NCI-H510A treated with DMSO at 0.1 percent for 48 hours (cell line): ENCODE measurements around the gene CSNK1A1L.
A peak's percentile ranks its signal among the peaks of the same experiment; 100 is the strongest.

Experiments
- DNase-seq: peaks from one replicate; lab custom pipeline; 2025; lab: John Stamatoyannopoulos, UW

The CSNK1A1L gene

DNA sequence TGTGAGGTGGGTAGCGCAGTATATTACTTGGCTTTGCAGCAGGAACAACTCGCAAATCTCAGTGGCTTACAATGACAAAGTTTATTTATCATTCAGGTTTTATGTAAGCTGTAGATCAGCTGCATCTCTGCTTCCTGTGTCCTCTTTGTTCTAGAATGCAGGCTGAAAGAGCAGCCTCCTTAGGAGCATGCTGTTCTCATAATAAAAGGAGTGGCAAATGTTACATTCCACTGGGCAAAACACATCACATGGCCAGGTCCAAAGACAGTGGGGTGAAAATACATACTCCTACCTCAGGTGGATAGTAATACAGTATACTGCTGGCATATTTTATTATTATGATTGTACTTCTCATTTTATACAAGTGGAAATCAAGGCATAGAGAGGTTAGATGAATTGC lies 1.2 kb upstream of the CSNK1A1L start:
- DNase-seq, result no peak

DNA sequence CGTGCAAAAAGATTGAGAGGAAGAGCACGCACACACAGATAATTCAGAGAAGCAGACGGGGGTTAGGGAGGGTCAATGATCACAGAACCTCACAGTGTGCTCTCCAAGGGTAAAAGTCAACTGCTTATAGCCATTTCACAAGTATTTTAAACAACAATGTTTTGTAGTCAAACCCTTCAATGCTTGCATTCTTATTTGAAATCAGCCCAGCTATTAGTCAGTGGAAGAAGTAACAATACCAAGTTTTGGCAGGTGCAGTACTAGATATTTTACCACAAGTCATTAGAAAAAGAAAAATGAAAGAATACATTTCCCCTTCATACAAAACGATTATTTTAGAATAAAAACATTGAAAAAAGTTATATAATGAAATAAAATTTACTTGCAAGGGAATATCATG lies 2.6 kb downstream of the CSNK1A1L start:
- no peak for DNase-seq

DNA sequence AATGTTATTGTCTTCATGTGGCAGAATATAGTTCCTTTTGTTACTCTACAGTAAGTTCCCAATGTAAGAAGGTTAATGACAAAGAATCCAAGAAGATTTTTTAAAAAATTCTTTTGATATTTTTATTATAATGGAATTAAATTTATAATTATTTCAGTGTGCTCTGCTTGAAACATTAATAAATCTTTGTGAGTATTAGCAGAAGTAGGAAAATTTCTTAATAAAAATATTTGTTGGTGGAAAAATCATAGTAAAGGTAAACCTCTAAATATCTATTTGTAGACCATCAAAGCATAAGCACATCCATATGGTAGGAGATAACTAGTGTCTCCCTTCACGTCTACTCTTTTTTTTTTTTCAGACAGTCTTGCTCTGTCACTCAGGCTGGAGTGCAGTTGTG lies 4.3 kb downstream of the CSNK1A1L start:
- DNase-seq, result no peak

DNA sequence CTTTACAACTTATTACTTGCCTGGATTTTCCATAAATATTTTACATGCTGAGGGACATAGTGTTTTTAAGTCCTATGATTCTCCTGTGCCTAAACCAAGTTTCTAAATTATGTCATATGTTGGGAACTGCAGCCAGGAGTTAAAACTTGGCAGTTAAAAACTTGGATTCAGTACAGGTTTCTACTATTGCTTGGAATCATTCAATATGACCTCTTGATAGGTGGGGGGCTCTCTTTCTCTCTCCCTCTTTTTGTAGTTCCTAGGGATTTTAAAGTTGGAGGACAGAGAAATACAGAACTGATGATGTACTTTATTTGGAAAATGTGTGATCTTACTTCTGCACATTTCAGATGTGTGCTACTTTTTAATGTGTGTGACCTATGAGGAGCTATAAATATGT lies 4.7 kb downstream of the CSNK1A1L start:
- DNase-seq, result no peak

DNA sequence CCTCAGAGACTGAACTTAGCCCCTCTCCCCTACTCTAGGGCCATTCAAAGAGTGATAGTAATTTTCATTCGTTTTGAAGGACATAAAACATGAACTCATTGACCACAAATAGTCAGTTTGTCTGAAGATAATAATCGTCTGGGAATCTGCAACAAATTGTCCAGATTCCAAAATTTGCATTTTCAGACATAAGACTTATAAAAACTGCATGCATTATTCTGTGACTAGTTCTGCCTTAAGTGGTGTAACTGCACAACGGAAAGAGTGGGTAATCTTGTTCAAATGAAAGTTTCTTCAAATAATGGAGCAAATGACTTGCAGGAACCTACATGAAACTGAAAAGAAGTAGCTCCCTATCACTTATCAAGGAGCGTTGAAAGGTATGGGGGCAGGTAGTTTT lies 8.4 kb downstream of the CSNK1A1L start:
- DNase-seq, result no peak

DNA sequence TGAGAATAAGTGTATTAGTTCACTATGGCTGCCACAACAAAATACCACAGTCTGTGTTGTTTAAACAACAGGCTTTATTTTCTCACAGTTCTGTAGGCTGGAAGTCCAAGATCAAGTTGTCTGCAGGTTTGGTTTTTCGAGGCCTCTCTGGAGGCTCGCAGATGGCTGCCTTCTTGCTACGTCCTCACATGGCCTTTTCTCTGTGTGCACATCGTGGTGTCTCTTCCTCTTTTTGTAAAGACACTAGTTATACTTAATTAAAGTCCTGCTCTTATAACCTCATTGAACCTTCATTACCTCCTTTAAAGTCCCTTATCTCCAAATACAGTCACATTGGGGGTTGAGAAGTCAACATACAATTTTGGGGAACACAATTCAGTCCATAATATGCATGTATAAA lies 10.6 kb downstream of the CSNK1A1L start:
- DNase-seq, result no peak

DNA sequence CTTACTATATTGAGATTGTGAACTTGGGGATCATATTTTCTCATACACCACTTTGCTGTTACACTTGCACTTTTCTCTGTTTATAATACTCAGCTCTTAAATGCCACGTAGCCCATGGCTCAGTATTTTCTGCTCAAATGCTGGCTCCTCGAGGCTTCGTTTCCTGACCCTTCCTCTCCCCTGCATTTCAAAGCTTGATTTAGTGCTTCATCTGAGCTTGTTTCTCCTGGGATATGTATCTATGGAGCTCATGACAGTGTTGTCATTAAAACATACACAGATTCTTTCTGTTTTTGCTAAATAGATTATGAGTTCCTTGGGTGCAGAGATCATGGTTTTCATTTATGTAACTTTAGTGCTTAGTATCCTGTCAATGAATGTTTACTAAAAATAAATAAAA lies 11.4 kb downstream of the CSNK1A1L start:
- no peak for DNase-seq

DNA sequence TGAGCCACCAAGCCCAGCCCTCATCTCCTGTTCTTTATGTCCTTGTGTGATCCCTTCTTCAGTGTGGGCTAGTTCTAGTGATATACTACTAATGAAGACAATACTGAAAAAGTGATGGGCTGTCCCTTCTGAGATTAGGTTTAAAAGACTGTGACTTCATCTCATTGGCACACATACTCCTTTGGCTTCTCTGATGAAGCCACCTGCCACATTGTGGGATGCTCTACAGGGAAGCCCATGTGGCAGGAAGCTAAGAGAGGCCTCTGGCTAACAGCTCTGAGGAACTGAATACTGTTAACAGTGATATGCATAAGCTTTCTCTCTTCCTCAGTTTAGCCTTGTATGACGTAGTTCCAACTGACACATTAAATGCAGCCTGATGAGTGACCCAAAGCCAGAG lies 13.6 kb downstream of the CSNK1A1L start:
- no peak for DNase-seq

DNA sequence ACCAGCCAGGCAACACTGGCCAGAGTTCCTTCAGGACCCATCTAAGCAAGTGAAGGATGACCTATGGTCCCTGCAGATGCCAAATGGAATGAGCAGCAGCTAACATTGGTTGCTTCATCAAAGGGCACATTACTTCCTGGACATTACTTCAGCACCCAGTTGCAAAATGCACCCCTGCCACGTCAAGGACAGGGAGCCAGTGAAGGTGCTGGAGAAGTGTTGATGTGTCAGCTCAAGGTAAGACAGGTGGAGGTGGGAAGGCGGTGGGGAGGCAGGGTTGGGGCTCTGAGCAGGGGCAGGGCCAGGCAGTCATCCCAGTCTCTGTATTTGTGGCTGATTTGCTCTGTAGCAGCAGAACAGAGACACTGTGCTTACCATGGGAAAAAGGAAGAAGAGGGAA lies 14.6 kb downstream of the CSNK1A1L start:
- no peak for DNase-seq

DNA sequence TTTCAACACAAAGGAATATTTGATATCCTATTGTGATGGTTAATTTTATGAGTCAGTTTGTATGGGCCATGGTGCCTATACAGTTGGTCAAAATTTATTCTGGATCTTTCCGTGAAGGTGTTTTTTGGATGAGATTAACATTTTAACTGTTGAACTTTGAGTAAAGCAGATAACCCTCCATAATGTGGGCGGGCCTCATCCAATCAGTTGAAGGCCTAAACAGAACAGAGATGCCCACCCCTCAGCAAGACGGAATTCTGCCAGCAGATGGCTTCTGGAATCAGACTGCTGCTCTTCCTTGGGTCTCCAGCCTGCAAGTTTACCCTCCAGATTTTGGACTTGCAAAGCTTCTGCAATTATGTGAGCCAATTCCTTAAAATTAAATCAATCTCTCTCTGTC lies 16.0 kb downstream of the CSNK1A1L start:
- no peak for DNase-seq

DNA sequence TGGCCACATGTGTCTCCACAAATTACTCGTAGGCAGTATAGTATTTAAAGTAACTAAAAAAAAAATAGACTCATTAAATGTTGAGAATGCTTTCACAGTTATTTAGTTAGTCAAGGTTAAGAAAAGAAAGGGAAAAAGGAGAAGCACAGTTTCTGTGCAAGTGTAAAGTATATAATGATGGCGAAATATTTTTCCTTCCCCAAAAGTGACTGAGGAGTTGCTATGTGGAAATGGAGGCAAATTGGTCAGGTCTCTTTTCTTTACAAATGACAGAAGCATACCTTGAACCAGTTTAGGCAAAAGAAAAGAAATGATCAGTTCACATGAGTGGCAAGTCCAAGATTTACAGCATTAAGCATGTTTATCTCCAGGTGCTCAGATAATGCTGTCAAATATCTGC lies 18.0 kb downstream of the CSNK1A1L start:
- DNase-seq, result no peak

DNA sequence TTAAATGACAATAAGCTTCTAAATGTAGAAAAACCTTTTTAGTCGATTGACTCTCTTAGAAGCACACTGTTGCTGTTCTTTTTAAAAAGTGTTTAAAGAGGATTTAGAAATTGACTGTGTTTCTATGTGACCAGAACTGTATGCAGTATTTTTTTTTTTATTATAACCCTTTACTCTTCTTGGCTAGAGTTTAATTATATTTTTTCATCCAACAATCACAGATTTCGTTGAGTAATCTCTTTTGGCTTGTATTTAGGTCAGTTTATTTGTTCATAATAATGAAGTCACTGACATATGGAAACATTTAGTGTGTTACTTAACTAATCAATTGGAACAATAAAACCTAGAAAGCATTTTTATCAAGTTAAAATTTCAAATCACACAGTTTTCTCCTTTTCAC lies 19.9 kb downstream of the CSNK1A1L start:
- no peak for DNase-seq

DNA sequence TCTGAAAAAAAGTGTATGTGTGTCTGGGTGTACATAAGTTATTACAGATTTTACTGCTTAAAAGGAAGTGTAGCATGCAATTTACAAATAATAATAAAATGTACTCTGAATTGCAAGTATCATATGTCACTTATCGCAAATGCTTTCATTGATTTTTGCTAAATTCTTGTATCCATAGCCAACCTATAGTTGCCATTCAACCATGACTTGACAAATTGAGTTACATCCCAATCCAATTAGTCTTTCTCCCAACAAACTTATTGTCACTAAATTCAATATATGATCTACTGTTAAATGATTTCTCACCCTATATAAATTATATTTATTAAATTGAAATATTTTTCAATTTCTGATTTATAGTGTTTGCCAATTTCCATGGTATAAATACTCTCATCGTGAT lies 28.6 kb downstream of the CSNK1A1L start:
- DNase-seq, result no peak

DNA sequence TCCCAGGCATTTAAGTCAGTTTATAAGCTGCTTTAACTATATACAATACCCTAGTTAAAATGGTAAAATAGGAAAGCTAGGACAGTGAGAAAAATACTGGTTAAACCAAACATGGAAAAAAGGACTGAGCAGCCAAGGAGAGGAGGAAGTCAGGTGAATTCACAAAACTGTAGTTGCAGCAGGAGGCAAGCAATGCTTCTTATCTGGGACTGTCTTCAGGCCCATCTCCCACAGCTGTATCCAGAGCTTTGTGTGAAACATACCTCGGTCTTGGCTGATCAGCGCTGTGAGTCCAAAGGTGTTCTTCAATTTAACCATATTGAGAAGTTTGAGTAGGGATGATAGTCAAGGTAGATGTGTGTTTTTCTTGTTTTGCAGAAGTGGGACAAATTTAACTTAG lies 30.3 kb downstream of the CSNK1A1L start:
- DNase-seq, result no peak

DNA sequence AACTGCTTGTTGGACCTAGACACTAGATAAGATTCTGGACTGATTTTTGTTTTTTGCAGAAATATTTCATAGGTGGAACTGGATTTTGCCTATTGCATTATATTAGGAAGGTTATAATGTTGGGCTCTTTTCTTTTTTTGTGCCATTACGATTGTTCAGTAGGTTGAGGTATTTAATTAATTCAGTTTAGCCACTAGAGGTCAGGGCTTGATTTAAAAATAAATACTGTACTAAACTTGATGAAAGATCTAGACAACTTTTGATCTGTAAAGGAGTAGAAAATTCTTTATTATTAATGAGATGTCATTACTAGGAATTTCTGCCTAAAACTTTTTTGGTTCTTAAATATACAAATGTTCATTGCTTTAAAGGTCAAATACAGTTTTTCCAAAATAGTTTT lies 30.8 kb downstream of the CSNK1A1L start:
- DNase-seq, result peak; percentile 14

DNA sequence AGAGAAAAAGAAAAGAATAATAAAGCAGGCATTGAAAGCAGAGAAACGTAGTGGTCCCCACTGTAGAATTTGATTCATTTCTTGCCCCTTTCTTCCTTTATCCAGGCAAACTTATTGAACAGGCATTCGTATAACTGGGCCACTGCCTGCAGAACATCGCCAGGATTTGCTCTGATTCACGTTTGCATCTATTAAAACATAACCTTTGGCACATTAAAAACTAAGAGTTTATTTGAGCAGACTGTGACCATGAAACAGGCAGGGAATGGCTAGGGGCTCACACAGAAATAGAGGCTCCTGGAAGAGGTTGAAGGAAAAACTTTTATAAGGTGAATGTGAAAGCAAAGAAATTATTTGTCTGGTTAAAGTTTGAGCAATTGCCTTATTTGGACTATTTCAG lies 33.4 kb downstream of the CSNK1A1L start:
- DNase-seq, result no peak

DNA sequence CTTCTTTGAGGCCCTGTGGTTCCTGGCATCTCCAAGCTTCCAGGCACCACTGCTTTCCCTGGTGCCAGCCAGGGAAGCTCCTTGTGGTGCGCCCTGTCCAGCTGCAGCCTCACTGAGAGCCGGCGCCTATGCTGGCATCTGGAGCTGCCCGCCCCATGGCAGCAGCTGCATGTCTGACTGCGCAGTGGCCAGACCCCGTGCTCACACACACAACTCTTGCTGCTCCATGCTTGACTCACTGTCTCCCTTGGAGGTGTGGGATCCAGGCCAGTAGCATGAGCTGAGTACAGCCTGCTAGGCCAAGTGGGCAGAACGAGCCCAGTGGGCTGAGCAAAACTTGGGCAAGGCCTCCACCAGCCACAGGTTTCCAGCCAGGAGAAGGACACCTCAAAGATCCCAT lies 34.5 kb downstream of the CSNK1A1L start:
- DNase-seq, result no peak

DNA sequence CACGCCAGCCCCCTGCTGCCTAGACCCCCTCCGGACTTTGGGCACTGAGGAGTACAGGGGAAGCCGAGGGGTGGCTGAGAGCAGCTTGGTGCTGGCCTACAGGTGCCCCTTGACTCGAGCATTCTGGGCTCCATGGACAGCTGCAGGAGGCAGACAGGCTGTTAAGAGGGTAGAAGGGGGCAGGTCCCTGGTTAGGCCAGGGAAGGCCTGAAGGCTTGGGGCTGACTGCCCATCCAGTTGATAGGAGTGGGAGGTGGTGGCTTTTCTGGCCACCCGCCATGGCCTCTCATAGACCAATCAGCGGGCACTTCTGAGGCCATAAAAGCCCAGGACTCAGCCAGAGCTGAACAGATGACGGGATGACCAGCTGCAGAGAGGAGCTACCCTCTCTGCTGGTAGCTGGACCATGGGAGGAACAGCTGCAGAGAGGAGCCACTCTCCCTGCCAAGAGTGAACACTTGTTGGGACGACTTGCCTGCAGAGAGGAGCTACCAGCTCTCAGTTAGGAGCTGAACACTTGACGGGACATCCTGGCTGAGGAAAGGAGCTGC lies 35.2 kb downstream of the CSNK1A1L start:
- no peak for DNase-seq

DNA sequence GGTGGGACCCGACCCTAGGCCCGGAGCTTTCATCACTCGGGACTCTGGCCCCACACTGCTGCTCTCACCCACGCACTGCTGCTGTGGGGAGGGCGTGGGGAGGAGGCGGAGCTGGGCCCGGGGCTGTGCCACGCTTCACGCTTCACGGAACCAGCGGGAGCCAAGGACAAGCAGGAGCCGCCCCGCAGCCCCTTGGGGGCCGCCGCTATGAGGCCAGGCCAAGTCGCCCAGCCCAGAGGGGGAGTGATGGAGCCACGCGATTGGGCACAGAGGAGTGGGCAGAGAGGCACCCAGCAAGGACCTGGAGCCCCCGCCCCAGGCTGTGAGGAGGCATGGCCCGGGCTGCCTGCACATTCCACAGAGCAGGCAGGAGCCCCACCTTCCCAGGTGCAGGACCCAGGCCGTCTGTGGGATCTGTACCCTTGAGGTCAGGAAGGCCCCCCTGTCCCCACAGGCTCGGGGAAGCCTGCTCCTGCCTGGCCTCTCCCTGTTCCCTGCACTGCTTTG lies 35.8 kb downstream of the CSNK1A1L start:
- DNase-seq, result no peak

DNA sequence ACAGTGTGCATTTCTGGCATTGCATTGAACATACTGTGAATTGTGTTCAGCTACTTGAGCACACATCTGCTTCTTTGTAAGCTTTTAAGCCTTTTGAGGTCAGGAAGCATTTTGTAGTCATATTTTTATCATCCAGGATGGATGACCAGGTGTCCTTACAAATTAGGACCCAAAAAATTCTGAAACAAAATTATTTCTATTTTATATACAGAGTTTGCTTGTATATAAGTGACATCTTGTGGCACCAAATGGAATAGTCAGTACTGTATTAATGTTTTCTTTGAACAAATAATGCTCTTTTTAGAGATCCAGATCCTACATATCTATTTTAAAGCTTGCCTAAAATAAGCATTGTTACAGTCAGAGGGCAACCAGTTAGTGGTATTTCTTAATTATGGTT lies 36.5 kb downstream of the CSNK1A1L start:
- peak; percentile 2 for DNase-seq

DNA sequence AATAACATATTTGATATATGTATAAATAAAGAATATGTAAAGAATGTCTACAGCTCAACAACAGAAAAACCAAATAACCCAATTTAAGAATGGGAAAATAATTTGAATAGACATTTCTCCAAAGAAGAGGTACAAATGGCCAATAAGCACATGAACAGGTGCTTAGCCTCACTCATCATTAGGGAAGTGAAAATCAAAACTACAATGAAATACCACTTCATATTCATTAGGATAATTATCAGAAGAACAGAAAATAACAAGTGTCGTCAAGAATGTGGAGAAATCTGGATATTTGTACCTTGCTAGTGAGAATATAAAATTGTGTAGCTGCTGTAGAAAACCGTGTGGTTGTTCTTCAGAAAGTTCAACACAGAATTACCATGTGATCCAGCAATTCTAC lies 37.6 kb downstream of the CSNK1A1L start:
- DNase-seq, result no peak

DNA sequence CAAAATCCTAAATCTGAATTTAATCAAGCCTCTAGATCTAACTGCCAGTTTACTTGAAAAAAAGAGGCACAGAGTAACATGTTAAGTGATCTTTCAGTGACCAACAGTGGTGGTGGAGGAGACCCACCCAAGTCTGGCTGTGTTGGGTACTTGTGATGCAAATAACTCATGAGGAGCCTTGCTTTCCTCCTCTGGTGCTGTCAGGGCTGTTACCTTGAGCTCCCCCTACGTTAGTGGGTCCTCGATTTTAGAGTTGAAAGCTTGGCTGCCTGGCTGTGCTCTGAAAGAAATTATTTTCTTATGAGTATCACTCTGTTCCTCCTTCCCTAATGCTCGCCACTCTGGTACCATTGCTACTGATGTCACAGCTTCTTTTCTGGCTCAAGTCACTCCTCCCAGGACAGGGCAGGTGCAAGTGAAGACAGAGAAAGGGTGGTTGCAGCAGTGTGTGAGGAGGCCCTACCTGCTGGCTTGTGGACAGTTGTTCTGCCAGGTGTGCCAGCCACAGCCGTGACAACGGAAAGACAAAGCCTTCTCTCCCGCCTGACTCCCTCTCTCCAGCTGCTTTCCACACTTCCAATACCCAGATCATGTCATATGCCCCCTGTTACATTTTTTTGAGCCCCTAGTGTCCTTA lies 39.5 kb downstream of the CSNK1A1L start:
- DNase-seq, result no peak

DNA sequence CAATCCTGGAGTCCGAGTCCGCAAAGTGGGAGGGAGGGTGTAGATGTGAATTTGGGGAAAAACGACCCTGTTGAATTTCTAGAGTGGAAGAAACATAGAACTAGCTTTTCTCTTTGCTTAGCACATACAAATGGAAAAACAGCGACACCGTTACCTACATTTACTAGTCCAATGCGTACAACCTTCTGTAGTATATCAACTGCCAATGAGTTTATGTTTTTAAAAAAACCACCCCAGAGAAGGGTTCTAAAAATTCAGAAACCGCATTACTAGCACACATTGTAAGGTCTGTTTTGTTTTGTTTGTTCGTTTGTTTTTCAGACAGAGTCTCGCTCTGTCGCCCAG lies 45.6 kb downstream of the CSNK1A1L start:
- DNase-seq, result no peak
